Panc1 (cell line): ENCODE measurements around the gene CHID1. TPM values are rescaled to one million over a fixed set of nuclear protein-coding genes. Genes with fewer than 3 reads are reported as not detected.

Experiments used
- ATAC-seq: fragments of 200-7000 bp; cut with Tn5 transposase; 2 replicates; pipeline ENCODE4 v1.9.1; 2020; ENCODE audit warnings: mild to moderate bottlenecking, moderate library complexity
- BruUV-seq: library from RNA; stranded (reverse); fragments of 400-500 nt; replicated peaks from 2 replicates; lab custom pipeline; 2021; lab: Mats Ljungman, UMichigan
- CTCF ChIA-PET: fragments of 300-600 bp; sonication (Branson Sonifier 250); formaldehyde crosslinking; loops from one replicate; lab custom pipeline; 2022; ENCODE audit warnings: antibody characterized with exemption; lab: Charles Lee
- POLR2A ChIA-PET: fragments of 300-600 bp; sonication (Branson Sonifier 250); formaldehyde crosslinking; loops from one replicate; lab custom pipeline; 2022; ENCODE audit warnings: antibody characterized with exemption; lab: Charles Lee
- DNase-seq: peaks from one replicate; pipeline ENCODE4 v3.0.0-alpha.2; 2010; ENCODE audit warnings: low read depth, low spot score
- H3K27ac ChIP-seq: 2 replicates; pipeline ENCODE4 v1.5.1; 2011; ENCODE audit warnings: mild to moderate bottlenecking, low read length, inconsistent platforms
- H3K27me3 ChIP-seq: fragments of 200-500 bp; sonication (Bioruptor generic); 2 replicates; pipeline ENCODE4 v1.6.0; 2014; ENCODE audit warnings: low read length, inconsistent platforms; ENCODE audit not compliant: control insufficient read depth, insufficient read depth
- H3K36me3 ChIP-seq: fragments of 200-500 bp; sonication (Bioruptor generic); 2 replicates; pipeline ENCODE4 v1.5.1; 2014; ENCODE audit warnings: inconsistent platforms, mild to moderate bottlenecking, low read length, moderate library complexity; ENCODE audit not compliant: control insufficient read depth, insufficient read depth
- H3K4me1 ChIP-seq: 2 replicates; pipeline ENCODE4 v1.5.1; 2011; ENCODE audit warnings: inconsistent platforms, mild to moderate bottlenecking, low read length, moderate library complexity; ENCODE audit not compliant: control insufficient read depth, insufficient read depth
- H3K4me3 ChIP-seq, 2 experiments: 2 replicates each; pipeline ENCODE4 v1.5.1; 2011 to 2012; ENCODE audit warnings: low read depth in 2 of 2, low read length in 2 of 2, mild to moderate bottlenecking in 2 of 2, inconsistent platforms in 1 of 2, moderate library complexity in 1 of 2
- H3K9me3 ChIP-seq: fragments of 200-500 bp; sonication (Bioruptor generic); 2 replicates; pipeline ENCODE4 v1.5.1; 2014; ENCODE audit warnings: low read depth, mild to moderate bottlenecking, inconsistent platforms, low read length, moderate library complexity; ENCODE audit not compliant: control insufficient read depth, insufficient read depth
- POLR2AphosphoS5 ChIP-seq: IDR thresholded peaks from 2 replicates; pipeline ENCODE4 v1.6.1; 2012; ENCODE audit warnings: mild to moderate bottlenecking, low read depth, low read length, moderate library complexity
- SIN3A ChIP-seq: IDR thresholded peaks from 2 replicates; pipeline ENCODE4 v1.6.1; 2012; ENCODE audit warnings: low read depth, mild to moderate bottlenecking, low read length, moderate library complexity, borderline replicate concordance; ENCODE audit not compliant: insufficient read depth
- TCF7L2 ChIP-seq: IDR thresholded peaks from 2 replicates; pipeline ENCODE4 v1.6.1; 2011; ENCODE audit warnings: mild to moderate bottlenecking, low read depth, low read length, inconsistent platforms
- in situ Hi-C: cut with HindIII; loops from 2 replicates; pipeline ENCODE4 v1.10.0; 2016; ENCODE audit warnings: low sequenced_read_pairs, low pct_unique_long_range_greater_than_20kb
- intact Hi-C: fragments of 100-400 bp; cut with micrococcal nuclease; formaldehyde crosslinking; loops from one replicate; pipeline ENCODE4 v1.10.0; 2022; ENCODE audit not compliant: unreplicated experiment
- total RNA-seq: library from RNA; stranded (reverse); gene quantifications from one replicate; pipeline ENCODE4 v1.2.1, GENCODE V29; 2021; ENCODE audit not compliant: unreplicated experiment
- TF ChIP-seq, protein P1 (sequence below), 2 experiments: IDR thresholded peaks; 2 replicates each; pipeline ENCODE4 v1.6.1; 2011 to 2012; ENCODE audit warnings: low read depth in 2 of 2, control low read depth in 1 of 2, low read length in 1 of 2, mild to moderate bottlenecking in 1 of 2, moderate library complexity in 1 of 2; ENCODE audit not compliant: insufficient read depth in 1 of 2
- TF ChIP-seq, protein P2 (sequence below): fragments of 450-650 bp; IDR thresholded peaks from 2 replicates; pipeline ENCODE4 v1.5.1; 2017; ENCODE audit warnings: mild to moderate bottlenecking

Gene CHID1
- total RNA-seq, 1 experiment from 2014 or later: 224 TPM

DNA sequence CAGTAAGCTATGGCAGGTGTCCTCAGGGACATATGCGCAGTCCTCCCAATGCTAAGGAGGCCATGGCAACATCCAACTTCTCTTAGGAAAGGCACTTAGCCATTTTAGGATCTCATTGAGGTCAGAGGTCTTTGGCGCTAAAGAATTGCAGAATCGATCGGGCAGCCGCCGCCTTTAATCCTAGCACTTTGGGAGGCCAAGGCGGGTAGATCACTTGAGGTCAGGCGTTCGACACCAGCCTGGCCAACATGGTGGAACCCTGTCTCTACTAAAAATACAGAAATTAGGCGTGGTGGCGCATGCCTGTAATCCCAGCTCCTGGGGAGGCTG is 1.2 kb upstream of the CHID1 start:
- Histone ChIP-seq H3K27me3 (no peaks in the 10 kb centered on the region), H3K36me3 (no peaks in the 10 kb centered on the region), H3K4me3 (peak overlapping the region in 1 of 2 experiments; percentile 83; a peak in 1 of 4 replicates), H3K9me3 (no peaks in the 10 kb centered on the region), H3K4me1 (peaks cover 17% of the 10 kb centered on the region), H3K27ac (peak overlapping the region; percentile 80)
- intact Hi-C loops (no loop called here), in situ Hi-C loops (no loop called here)
- ATAC-seq (no peak), DNase-seq (no peak)
- BruUV-seq: no TSS peak
- POLR2A ChIA-PET: no interaction called here
- CTCF ChIA-PET: interaction anchor here (0.6 to 1.4 kb wide), 3 partner anchors 13 to 326 kb away, joined by 3 to 6 read pairs (median 4); no protein-coding TSS in a partner anchor
- TF ChIP-seq TCF7L2 (no peak), SIN3A (no peak), POLR2AphosphoS5 (no peak)
- TF ChIP-seq, protein P1, sequence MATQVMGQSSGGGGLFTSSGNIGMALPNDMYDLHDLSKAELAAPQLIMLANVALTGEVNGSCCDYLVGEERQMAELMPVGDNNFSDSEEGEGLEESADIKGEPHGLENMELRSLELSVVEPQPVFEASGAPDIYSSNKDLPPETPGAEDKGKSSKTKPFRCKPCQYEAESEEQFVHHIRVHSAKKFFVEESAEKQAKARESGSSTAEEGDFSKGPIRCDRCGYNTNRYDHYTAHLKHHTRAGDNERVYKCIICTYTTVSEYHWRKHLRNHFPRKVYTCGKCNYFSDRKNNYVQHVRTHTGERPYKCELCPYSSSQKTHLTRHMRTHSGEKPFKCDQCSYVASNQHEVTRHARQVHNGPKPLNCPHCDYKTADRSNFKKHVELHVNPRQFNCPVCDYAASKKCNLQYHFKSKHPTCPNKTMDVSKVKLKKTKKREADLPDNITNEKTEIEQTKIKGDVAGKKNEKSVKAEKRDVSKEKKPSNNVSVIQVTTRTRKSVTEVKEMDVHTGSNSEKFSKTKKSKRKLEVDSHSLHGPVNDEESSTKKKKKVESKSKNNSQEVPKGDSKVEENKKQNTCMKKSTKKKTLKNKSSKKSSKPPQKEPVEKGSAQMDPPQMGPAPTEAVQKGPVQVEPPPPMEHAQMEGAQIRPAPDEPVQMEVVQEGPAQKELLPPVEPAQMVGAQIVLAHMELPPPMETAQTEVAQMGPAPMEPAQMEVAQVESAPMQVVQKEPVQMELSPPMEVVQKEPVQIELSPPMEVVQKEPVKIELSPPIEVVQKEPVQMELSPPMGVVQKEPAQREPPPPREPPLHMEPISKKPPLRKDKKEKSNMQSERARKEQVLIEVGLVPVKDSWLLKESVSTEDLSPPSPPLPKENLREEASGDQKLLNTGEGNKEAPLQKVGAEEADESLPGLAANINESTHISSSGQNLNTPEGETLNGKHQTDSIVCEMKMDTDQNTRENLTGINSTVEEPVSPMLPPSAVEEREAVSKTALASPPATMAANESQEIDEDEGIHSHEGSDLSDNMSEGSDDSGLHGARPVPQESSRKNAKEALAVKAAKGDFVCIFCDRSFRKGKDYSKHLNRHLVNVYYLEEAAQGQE (IDR thresholded peaks at IDR 0.05; ENCODE audit: insufficient read depth in 1 of 2, low read depth in 2 of 2, low read length in 1 of 2): no peak
- TF ChIP-seq, protein P2, sequence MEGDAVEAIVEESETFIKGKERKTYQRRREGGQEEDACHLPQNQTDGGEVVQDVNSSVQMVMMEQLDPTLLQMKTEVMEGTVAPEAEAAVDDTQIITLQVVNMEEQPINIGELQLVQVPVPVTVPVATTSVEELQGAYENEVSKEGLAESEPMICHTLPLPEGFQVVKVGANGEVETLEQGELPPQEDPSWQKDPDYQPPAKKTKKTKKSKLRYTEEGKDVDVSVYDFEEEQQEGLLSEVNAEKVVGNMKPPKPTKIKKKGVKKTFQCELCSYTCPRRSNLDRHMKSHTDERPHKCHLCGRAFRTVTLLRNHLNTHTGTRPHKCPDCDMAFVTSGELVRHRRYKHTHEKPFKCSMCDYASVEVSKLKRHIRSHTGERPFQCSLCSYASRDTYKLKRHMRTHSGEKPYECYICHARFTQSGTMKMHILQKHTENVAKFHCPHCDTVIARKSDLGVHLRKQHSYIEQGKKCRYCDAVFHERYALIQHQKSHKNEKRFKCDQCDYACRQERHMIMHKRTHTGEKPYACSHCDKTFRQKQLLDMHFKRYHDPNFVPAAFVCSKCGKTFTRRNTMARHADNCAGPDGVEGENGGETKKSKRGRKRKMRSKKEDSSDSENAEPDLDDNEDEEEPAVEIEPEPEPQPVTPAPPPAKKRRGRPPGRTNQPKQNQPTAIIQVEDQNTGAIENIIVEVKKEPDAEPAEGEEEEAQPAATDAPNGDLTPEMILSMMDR: no peak

DNA sequence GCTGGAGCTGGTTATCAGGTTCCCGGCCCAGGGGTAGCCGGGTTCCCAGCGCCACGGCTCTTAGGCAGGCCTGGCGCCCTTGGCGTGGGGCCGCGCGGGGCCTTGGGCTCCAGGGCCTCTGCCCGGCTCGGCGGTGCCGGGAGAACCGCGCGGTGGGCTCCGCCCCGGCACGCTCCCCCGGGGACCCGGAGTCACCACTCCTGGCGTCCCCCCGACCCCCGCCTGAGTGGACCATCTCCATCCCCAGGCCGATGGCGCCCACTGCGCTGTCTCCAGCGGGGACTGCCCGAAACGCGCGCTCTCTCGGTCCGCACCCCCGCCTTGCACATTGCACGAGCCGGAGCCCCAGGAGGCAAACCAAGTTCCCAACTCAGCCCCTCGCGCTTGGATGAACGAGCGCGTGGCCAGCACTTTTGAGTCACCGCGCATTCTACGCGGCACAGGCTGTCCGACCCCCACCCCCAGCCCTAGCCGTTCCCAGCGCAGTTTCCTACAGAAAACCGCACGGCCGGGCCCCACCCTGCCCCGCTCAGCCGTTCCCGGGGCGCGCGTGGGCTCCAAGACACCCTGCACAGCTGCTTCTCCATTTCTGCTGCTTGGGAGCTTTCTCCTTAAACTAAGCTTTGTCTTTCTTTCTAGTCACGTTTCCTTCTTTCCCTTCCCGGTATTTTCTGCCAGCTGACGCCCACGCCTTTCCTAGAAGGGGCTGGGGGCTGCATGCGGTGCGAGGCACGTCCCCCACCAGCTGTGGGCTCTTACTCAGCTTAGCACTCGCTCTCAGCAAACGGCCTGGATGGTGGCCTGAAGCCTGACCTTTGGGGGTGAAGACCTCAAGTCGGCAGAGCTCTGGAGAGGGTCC is 650 bp upstream of the CHID1 start:
- no peak for DNase-seq

More for the DNA sequence above, 650 bp upstream of the CHID1 start:
- Histone ChIP-seq H3K9me3 (no peaks in the 10 kb centered on the region), H3K27me3 (no peaks in the 10 kb centered on the region), H3K27ac (peak overlapping the region; percentile 80), H3K36me3 (no peaks in the 10 kb centered on the region), H3K4me1 (peaks cover 17% of the 10 kb centered on the region), H3K4me3 (peak overlapping the region; percentile 82 to 83)
- in situ Hi-C loops: no loop called here
- ATAC-seq: peak; percentile 61
- ChIA-PET POLR2A (no interaction called here), CTCF (interaction anchor here (0.8 to 1.4 kb wide), 3 partner anchors 13 to 63 kb away, joined by 3 to 6 read pairs (median 4); no protein-coding TSS in a partner anchor)
- intact Hi-C loops: no loop called here
- no TSS peak for BruUV-seq
- TF ChIP-seq, protein P1 (IDR thresholded peaks at IDR 0.05; ENCODE audit: insufficient read depth in 1 of 2, low read depth in 2 of 2, low read length in 1 of 2): no peak
- TF ChIP-seq, protein P2: no peak
- TF ChIP-seq TCF7L2: no peak
- TF ChIP-seq SIN3A: no peak
- TF ChIP-seq POLR2AphosphoS5: peak; percentile 72; the same call in 1 of the 2 replicates
